GM19467 (cell line): Measurements from ENCODE around the gene INPP5A.

ENCODE experiments used
- ATAC-seq: cut with Tn5 transposase; IDR thresholded peaks from one replicate; pipeline ENCODE4 v1.9.1; 2021; ENCODE audit warnings: mild to moderate bottlenecking, moderate library complexity; ENCODE audit not compliant: unreplicated experiment

Gene INPP5A

GRCh38 chr10:132826524-132827422, 289.2 kb downstream of the INPP5A start:
- ATAC-seq, result no peak

- no peak for ATAC-seq
These were observed 289.8 kb downstream of the INPP5A start for GRCh38 chr10:132827423-132827789.

- no peak for ATAC-seq
These were observed 290.4 kb downstream of the INPP5A start for GRCh38 chr10:132827861-132828539.

- no peak for ATAC-seq
These were observed 291.1 kb downstream of the INPP5A start for GRCh38 chr10:132828681-132829080.

GRCh38 chr10:132829403-132829802, 291.8 kb downstream of the INPP5A start:
- no peak for ATAC-seq

DNA sequence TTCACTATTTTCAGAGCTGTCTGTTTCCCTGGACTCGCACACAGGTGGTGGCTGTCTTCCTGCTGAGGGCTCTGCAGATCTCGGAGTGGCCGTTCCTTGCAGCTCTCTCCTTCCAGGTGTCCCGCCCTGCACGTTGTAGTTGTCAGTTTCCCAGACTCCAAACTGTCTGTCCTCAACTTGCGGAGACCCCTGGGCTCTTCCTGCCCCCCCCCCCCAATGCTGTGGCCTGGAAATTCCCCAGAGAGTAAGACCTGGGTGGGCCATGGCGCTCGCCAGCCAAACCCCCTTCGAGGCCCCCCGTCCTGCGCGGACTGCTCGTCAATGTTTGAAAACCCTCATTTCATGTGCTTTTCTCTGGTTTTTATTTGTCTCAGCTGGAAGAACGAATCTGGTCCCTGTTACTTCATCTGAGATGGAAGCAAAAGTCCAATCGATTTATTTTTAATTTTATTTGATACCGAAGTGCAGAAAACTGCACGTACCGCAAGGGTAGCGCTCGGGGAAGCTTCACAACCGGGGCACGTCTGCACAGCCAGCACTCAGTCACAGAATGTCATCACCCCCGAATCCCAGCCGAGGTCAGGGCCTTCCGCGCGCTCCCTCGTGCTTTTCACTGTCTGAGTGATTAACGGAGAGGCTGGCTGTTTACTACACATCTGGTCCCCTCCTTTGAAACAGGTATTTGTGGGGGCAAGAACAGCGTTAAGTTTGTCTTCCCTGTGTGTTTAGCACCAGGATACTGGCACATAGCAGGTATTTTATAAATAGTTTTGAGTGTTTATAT, 294.8 kb downstream of the INPP5A start:
- no peak for ATAC-seq
